PFSK-1 (cell line): ENCODE data around the gene GIT2.

ENCODE experiments used
- POLR2AphosphoS5 ChIP-seq: IDR thresholded peaks from 2 replicates; pipeline ENCODE4 v1.6.1; 2012; ENCODE audit warnings: low read depth, mild to moderate bottlenecking, control low read depth, low read length, moderate library complexity
- REST ChIP-seq, 2 experiments: IDR thresholded peaks; 2 replicates each; pipeline versions ENCODE4 v1.6.1 to v1.8.0; 2011 to 2012; ENCODE audit warnings: low read depth in 2 of 2, low read length in 2 of 2, control low read depth in 1 of 2, inconsistent platforms in 1 of 2, mild to moderate bottlenecking in 1 of 2, moderate library complexity in 1 of 2; ENCODE audit not compliant: insufficient read depth in 1 of 2
- SIN3A ChIP-seq: IDR thresholded peaks from 2 replicates; pipeline ENCODE4 v1.6.1; 2012; ENCODE audit warnings: mild to moderate bottlenecking, low read length, moderate library complexity, borderline replicate concordance; ENCODE audit not compliant: insufficient read depth

DNA sequence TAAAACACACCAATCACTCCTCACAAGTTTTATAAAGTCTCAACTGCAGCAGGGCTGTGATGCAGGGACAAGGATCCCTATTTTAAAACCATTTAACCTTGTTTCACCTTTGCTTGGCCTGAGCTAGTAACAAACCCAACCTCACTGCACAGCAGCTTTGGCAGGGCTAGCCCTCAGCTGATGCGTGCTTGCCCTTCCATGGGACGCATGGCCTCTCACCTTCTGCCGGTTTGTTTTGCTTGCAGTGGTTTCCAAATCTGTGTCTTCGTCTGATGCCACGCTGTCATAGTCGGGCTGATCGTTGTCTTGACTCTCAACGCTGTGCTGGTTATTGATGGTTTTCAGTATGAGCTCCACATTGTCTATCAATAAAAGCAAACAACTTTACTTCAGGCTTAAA is 43.3 kb downstream of the GIT2 start:
- TF ChIP-seq POLR2AphosphoS5 (no peak), REST (IDR thresholded peaks at IDR 0.05; ENCODE audit: insufficient read depth in 1 of 2, low read depth in 2 of 2, low read length in 2 of 2) (no peak), SIN3A (no peak)
